Mucosa of descending colon (tissue), 3 donors: ENCODE results near the gene RAVER1. TPM values are rescaled to one million over a fixed set of nuclear protein-coding genes. Genes with fewer than 3 reads are reported as not detected.
A peak's percentile ranks its signal among the peaks of the same experiment; 100 is the strongest.

Experiments used
- ATAC-seq: fragments of 200-7000 bp; cut with Tn5 transposase; one replicate; pipeline ENCODE4 v1.9.1; 2020; ENCODE audit warnings: mild to moderate bottlenecking, moderate library complexity
- DNase-seq, 3 donors: peaks; one replicate each; pipeline ENCODE4 v3.0.0-alpha.2; 2020
- H3K36me3 ChIP-seq: fragments of 200-600 bp; one replicate; pipeline ENCODE4 v1.8.0; 2021; ENCODE audit warnings: low read depth, mild to moderate bottlenecking
- H3K4me1 ChIP-seq: fragments of 200-600 bp; one replicate; pipeline ENCODE4 v1.8.0; 2021; ENCODE audit warnings: low read depth, mild to moderate bottlenecking
- H3K4me3 ChIP-seq: fragments of 200-600 bp; one replicate; pipeline ENCODE4 v1.8.0; 2021; ENCODE audit warnings: mild to moderate bottlenecking
- H3K9me3 ChIP-seq: fragments of 200-600 bp; one replicate; pipeline ENCODE4 v1.8.0; 2021; ENCODE audit warnings: mild to moderate bottlenecking
- intact Hi-C, 2 donors: fragments of 100-400 bp; cut with DNase I in 1 of 2; cut with micrococcal nuclease in 1 of 2; formaldehyde crosslinking; loops; one replicate each; pipeline versions ENCODE4 v1.11.0 to v1.11.1; 2022; cut with DNase I, micrococcal nuclease
- total RNA-seq, 3 donors: library from RNA; stranded (reverse); fragmentation: NEBNext Ultra II Directional in 2 of 3; extraction: Animal tissue kit (Norgen Biotek cat#: 25700) in 2 of 3; gene quantifications; one replicate each; pipeline versions ENCODE4 v1.2.1 to v1.2.4, GENCODE V29; 2021 to 2023
- TF ChIP-seq, protein P1 (sequence below): fragments of 200-600 bp; IDR thresholded peaks from one replicate; pipeline ENCODE4 v1.8.0; 2022; ENCODE audit warnings: antibody characterized with exemption, mild to moderate bottlenecking
- donor health status: DM: no; HTN: no; CAD: no; lungs with moderate emphysema.
- donor health status: DM: no; HTN: no; CAD: no.
- donor health status: DM: no; HTN: yes; CAD: no.

RAVER1 gene
- total RNA-seq, 3 donors from 2014 or later: 42.4 to 58.1 (median 49.6) TPM

- intact Hi-C loops: no loop called here
- peak; percentile 66 to 86 (median 73) for DNase-seq
- no peak overlapping the region for H3K4me3 ChIP-seq
- H3K4me1 ChIP-seq: peaks cover 70% of the 10 kb centered on the region
- no peaks in the 10 kb centered on the region for H3K36me3 ChIP-seq
- ATAC-seq: peak; percentile 30
- no peaks in the 10 kb centered on the region for H3K9me3 ChIP-seq
- TF ChIP-seq, protein P1, sequence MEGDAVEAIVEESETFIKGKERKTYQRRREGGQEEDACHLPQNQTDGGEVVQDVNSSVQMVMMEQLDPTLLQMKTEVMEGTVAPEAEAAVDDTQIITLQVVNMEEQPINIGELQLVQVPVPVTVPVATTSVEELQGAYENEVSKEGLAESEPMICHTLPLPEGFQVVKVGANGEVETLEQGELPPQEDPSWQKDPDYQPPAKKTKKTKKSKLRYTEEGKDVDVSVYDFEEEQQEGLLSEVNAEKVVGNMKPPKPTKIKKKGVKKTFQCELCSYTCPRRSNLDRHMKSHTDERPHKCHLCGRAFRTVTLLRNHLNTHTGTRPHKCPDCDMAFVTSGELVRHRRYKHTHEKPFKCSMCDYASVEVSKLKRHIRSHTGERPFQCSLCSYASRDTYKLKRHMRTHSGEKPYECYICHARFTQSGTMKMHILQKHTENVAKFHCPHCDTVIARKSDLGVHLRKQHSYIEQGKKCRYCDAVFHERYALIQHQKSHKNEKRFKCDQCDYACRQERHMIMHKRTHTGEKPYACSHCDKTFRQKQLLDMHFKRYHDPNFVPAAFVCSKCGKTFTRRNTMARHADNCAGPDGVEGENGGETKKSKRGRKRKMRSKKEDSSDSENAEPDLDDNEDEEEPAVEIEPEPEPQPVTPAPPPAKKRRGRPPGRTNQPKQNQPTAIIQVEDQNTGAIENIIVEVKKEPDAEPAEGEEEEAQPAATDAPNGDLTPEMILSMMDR: no peak
Observed at GRCh38 chr19:10290876-10291553, 42.3 kb downstream of the RAVER1 start.

DNA sequence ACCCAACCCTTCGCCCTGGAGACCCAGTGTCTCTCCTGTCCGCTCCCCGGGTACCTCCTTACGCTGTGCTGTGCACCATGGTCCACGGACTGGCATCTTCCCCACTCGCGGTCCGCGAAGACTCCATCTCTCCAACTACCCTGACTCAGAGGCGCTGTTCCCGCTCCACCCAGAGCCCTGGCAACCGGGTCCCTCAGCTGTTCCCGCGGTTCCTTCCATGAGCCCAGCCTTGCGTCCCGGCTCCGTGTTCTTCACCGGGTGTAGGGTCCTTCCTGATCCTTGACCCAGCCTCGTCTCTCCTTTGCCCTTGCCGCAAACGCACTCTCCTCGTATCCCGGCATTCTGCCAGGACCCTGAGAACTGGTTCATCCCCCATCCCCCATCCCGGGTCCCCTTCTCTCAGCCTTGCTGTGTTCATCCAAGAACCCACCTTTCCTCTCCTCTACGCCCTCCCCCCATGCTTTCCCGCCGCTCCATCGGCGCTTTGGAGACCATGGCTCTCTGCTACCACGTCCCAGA is 42.9 kb downstream of the RAVER1 start:
- intact Hi-C loops: no loop called here
- Histone ChIP-seq H3K9me3 (no peaks in the 10 kb centered on the region), H3K36me3 (no peaks in the 10 kb centered on the region), H3K4me3 (no peak overlapping the region), H3K4me1 (peaks cover 65% of the 10 kb centered on the region)
- TF ChIP-seq, protein P1: no peak
- ATAC-seq (no peak), DNase-seq (no peak)

DNA sequence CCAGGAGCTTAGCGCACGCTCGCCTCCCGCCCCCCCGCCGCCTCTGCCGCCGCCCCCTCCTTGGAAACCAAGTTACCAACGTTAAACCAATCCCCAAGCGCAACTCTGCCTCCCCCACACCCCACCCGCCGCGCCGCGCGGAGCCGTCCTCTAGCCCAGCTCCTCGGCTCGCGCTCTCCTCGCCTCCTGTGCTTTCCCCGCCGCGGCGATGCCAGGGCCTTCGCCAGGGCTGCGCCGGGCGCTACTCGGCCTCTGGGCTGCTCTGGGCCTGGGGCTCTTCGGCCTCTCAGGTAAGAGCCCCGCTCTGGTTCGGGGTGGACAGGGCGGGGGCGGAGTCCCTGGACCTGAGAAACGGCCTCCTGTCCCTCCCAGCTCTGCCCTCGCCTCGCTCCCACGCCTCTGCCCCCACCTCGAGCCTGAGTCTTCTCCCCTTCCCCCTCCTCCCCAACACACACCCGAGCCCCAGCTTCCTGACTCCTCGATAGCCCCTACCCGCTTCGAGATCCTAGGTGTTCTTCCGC is 43.4 kb downstream of the RAVER1 start, which contains the start of gene ICAM5:
Gene ICAM5 (plus strand): TSS at position 117 of the 521 bp plus-strand sequence. CDS start 92 bp downstream, at position 209.
- intact Hi-C loops: no loop called here
- ATAC-seq (no peak), DNase-seq (peak in 1 of 3 donors; percentile 59)
- no peaks in the 10 kb centered on the region for H3K9me3 ChIP-seq
- H3K4me3 ChIP-seq: no peak within 1 kb of the TSS
- TF ChIP-seq, protein P1: no peak
- H3K4me1 ChIP-seq: peaks cover 60% of the 10 kb centered on the region
- H3K36me3 ChIP-seq: no peaks in the 10 kb centered on the region

- no peaks in the 10 kb centered on the region for H3K36me3 ChIP-seq
- intact Hi-C loops: no loop called here
- peaks cover 59% of the 10 kb centered on the region for H3K4me1 ChIP-seq
- ATAC-seq (peak; percentile 9), DNase-seq (peak; percentile 45 to 68 (median 59))
- TF ChIP-seq, protein P1: no peak
- no peak overlapping the region for H3K4me3 ChIP-seq
- no peaks in the 10 kb centered on the region for H3K9me3 ChIP-seq
Observed at GRCh38 chr19:10289167-10289835, 44.0 kb downstream of the RAVER1 start.

- TF ChIP-seq, protein P1: no peak
- no peaks in the 10 kb centered on the region for H3K9me3 ChIP-seq
- ATAC-seq (peak; percentile 41), DNase-seq (peak; percentile 59 to 68 (median 66))
- no peak overlapping the region for H3K4me3 ChIP-seq
- H3K4me1 ChIP-seq: peaks cover 59% of the 10 kb centered on the region
- intact Hi-C loops: no loop called here
- no peaks in the 10 kb centered on the region for H3K36me3 ChIP-seq
Observed at GRCh38 chr19:10288662-10289166, 44.6 kb downstream of the RAVER1 start.
